Glutamatergic neuron (in vitro differentiated cells): ENCODE results near the gene TWF1. TPM values are rescaled to one million over a fixed set of nuclear protein-coding genes. Genes with fewer than 3 reads are reported as not detected.
A peak's percentile ranks its signal among the peaks of the same experiment; 100 is the strongest.

ENCODE experiments used
- DNase-seq: peaks from one replicate; pipeline ENCODE4 v3.0.0; 2022
- H3K27ac Mint-ChIP-seq: one replicate; pipeline ENCODE4 v1.8.0; 2020; ENCODE audit warnings: mild to moderate bottlenecking, mixed read lengths, inconsistent platforms; ENCODE audit not compliant: unreplicated experiment
- H3K27me3 Mint-ChIP-seq: one replicate; pipeline ENCODE4 v1.8.0; 2020; ENCODE audit warnings: mild to moderate bottlenecking, moderate library complexity, mixed read lengths, inconsistent platforms; ENCODE audit not compliant: unreplicated experiment
- H3K36me3 Mint-ChIP-seq: one replicate; pipeline ENCODE4 v1.8.0; 2020; ENCODE audit warnings: mild to moderate bottlenecking, mixed read lengths, inconsistent platforms; ENCODE audit not compliant: unreplicated experiment
- H3K4me1 Mint-ChIP-seq: one replicate; pipeline ENCODE4 v1.8.0; 2020; ENCODE audit warnings: mild to moderate bottlenecking, low read depth, mixed read lengths, inconsistent platforms; ENCODE audit not compliant: unreplicated experiment
- H3K4me3 Mint-ChIP-seq: one replicate; pipeline ENCODE4 v1.8.0; 2020; ENCODE audit warnings: mild to moderate bottlenecking, mixed read lengths, inconsistent platforms; ENCODE audit not compliant: unreplicated experiment
- H3K9me3 Mint-ChIP-seq: one replicate; pipeline ENCODE4 v1.8.0; 2020; ENCODE audit warnings: mild to moderate bottlenecking, moderate library complexity, mixed read lengths, inconsistent platforms; ENCODE audit not compliant: unreplicated experiment
- total RNA-seq: library from RNA; stranded (reverse); fragmentation: NEBNext Ultra II Directional; extraction: Animal tissue kit (Norgen Biotek cat#: 25700); gene quantifications from one replicate; pipeline ENCODE4 v1.2.1, GENCODE V29; 2021; ENCODE audit not compliant: unreplicated experiment
- TF ChIP-seq, protein P1 (sequence below): fragments of 200-600 bp; sonication (generic); IDR thresholded peaks from one replicate; pipeline ENCODE4 v1.5.0; 2021; ENCODE audit not compliant: partially characterized antibody, unreplicated experiment

Gene TWF1
- total RNA-seq, 1 donor from 2014 or later, result 30.1 TPM

DNA sequence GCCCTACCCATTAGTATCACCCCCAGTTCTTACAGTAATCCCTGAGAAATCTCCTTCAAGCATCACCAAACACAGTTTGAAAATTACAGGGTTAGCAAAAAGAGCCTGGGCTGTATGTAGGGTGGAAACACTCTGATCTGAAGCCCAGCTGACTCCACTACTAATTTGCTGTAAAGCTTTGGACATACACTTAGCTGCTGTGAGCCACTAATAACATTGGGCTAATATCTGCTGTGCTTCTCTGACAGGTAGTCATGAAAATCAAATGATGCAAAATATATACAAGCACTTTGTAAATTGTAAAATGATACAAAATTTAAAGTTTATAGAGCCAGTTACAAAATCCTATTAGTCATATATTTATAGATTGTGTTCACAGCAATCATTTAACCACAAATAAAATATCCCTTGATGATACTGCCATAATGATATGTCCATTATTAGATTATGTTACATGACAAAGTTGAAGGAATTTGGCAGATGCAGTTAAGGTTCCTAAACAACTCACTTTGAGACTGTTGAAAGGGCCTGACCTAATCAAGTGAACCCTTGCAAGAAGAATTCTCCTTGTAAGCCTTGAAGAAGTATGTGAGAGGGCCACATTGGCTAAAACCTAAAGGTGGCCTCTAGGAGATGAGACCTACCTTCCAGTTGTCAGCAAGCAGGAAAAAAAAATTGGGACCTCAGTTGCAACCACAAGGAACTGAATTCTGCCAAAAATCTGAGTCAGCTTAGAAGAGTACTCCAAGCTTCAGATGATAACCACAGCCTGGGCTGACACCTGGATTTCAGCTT is 19.0 kb downstream of the TWF1 start:
- Mint-ChIP-seq H3K4me3 (no peak overlapping the region), H3K36me3 (no peaks in the 10 kb centered on the region), H3K4me1 (no peaks in the 10 kb centered on the region)

GRCh38 chr12:43776498-43776897 is 29.6 kb downstream of the TWF1 start:
- no peak overlapping the region for H3K4me3 Mint-ChIP-seq
- no peaks in the 10 kb centered on the region for H3K9me3 Mint-ChIP-seq
- H3K27ac Mint-ChIP-seq, result no peak overlapping the region
- DNase-seq, result no peak
- H3K4me1 Mint-ChIP-seq, result no peaks in the 10 kb centered on the region
- TF ChIP-seq, protein P1, sequence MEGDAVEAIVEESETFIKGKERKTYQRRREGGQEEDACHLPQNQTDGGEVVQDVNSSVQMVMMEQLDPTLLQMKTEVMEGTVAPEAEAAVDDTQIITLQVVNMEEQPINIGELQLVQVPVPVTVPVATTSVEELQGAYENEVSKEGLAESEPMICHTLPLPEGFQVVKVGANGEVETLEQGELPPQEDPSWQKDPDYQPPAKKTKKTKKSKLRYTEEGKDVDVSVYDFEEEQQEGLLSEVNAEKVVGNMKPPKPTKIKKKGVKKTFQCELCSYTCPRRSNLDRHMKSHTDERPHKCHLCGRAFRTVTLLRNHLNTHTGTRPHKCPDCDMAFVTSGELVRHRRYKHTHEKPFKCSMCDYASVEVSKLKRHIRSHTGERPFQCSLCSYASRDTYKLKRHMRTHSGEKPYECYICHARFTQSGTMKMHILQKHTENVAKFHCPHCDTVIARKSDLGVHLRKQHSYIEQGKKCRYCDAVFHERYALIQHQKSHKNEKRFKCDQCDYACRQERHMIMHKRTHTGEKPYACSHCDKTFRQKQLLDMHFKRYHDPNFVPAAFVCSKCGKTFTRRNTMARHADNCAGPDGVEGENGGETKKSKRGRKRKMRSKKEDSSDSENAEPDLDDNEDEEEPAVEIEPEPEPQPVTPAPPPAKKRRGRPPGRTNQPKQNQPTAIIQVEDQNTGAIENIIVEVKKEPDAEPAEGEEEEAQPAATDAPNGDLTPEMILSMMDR, result peak; percentile 15
- no peaks in the 10 kb centered on the region for H3K27me3 Mint-ChIP-seq
- H3K36me3 Mint-ChIP-seq, result no peaks in the 10 kb centered on the region

More for the DNA sequence above, 19.0 kb downstream of the TWF1 start:
- TF ChIP-seq, protein P1, result no peak
- Mint-ChIP-seq H3K27ac (no peak overlapping the region), H3K9me3 (no peaks in the 10 kb centered on the region), H3K27me3 (no peaks in the 10 kb centered on the region)
- DNase-seq, result no peak

DNA sequence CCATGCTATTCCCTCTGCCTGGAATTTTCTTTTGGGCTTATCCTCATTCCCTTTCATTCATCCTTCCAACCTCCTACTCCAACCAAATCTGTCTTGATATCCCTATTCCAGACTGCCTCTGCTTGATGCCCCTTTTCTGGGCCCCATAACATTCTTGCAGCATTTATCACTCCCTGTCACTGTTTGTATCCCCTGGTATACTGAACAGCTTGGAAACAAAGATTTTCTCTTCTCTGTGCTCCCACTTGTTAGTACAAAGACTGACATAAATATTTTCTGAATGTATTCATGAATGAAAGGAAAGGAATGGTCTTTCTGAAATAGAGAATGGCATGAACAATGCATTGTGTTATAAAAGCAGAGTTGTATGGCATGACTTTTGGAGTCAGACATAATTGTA is 39.8 kb downstream of the TWF1 start:
- Mint-ChIP-seq H3K36me3 (no peaks in the 10 kb centered on the region), H3K4me3 (no peak overlapping the region), H3K9me3 (no peaks in the 10 kb centered on the region), H3K27me3 (no peaks in the 10 kb centered on the region), H3K27ac (no peak overlapping the region), H3K4me1 (no peaks in the 10 kb centered on the region)
- no peak for DNase-seq
- TF ChIP-seq, protein P1, result no peak

DNA sequence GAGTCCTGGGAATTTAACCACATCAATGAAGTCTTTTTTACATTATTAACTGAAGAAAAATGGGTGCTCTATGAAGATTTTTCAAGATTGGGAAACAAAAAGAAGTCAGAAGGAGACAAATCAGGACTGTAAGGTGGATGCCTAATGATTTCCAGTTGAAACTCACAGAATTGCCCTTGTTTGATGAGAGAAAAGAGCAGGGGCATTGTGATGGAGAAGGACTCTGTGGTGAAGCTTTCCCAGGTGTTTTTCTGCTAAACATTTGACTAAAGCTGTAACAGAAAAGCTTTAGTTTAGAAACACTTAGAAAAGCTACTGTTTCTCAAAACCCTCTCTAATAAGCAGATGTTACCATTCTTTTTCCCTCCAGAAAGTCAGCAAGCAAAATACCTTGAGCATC is 41.6 kb downstream of the TWF1 start:
- DNase-seq, result no peak
- Mint-ChIP-seq H3K9me3 (peaks cover 2% of the 10 kb centered on the region), H3K4me3 (no peak overlapping the region), H3K4me1 (peaks cover 4% of the 10 kb centered on the region), H3K27me3 (peaks cover 2% of the 10 kb centered on the region), H3K27ac (no peak overlapping the region), H3K36me3 (no peaks in the 10 kb centered on the region)
- TF ChIP-seq, protein P1, result no peak

DNA sequence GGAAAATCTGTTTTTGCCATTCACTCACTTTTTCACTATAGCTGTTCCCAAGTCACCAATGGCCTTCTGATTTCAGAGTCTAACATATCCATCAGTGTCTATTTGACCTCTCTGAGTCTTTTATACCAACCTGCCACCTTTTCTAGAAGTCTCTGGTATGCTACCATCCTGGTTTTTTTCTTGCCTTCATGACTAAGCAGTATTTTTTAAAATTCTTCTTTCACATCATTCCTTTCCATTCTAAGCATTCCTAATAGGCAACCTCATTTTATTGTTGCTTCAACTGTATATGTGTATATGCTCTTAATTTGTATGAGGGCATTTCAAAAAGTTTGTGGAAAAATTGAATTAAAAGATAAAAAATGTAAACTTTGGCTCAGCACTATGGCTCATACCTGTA is 42.3 kb downstream of the TWF1 start:
- Mint-ChIP-seq H3K4me1 (peaks cover 4% of the 10 kb centered on the region), H3K9me3 (peaks cover 2% of the 10 kb centered on the region), H3K27ac (no peak overlapping the region), H3K4me3 (no peak overlapping the region), H3K27me3 (peaks cover 2% of the 10 kb centered on the region), H3K36me3 (no peaks in the 10 kb centered on the region)
- DNase-seq, result no peak
- TF ChIP-seq, protein P1, result no peak
